B cell (primary cell): ENCODE data around the gene BHLHE23. TPM values are rescaled to one million over a fixed set of nuclear protein-coding genes. Genes with fewer than 3 reads are reported as not detected.

ENCODE experiments used
- ATAC-seq: fragments of 200-7000 bp; cut with Tn5 transposase; one replicate; pipeline ENCODE4 v1.10.0; 2021; ENCODE audit warnings: low read depth, mild to moderate bottlenecking, moderate number of reproducible peaks, moderate library complexity
- CTCF ChIA-PET: fragments of 350-600 bp; sonication (Branson Sonifier 250); formaldehyde crosslinking; loops from one replicate; lab custom pipeline; 2021; ENCODE audit warnings: antibody characterized with exemption, inconsistent platforms; lab: Charles Lee
- POLR2A ChIA-PET: fragments of 350-600 bp; sonication (Branson Sonifier 250); formaldehyde crosslinking; loops from one replicate; lab custom pipeline; 2021; ENCODE audit warnings: antibody characterized with exemption; lab: Charles Lee
- DNase-seq: peaks from one replicate; pipeline ENCODE4 v3.0.0; 2013
- H2AFZ ChIP-seq: 2 replicates; pipeline ENCODE4 v1.6.1; 2012; ENCODE audit warnings: mild to moderate bottlenecking, low read depth, low read length; ENCODE audit not compliant: insufficient read depth, poor library complexity, severe bottlenecking
- H3K27ac ChIP-seq, 2 donors: 1 replicate in 1 of 2; 2 replicates in 1 of 2; pipeline ENCODE4 v1.5.1; 2012 to 2013; ENCODE audit warnings: low read length in 2 of 2, mild to moderate bottlenecking in 2 of 2, moderate library complexity in 1 of 2
- H3K27me3 ChIP-seq, 4 experiments: fragments of 200-600 bp in 1 of 4; sonication (generic) in 1 of 4; replicated peaks in 1 of 4; 1 replicate in 2 of 4; 2 replicates in 2 of 4; pipeline versions ENCODE4 v1.6.1 to v1.7.0; 2013 to 2016; ENCODE audit warnings: low read length in 3 of 4, mild to moderate bottlenecking in 2 of 4, mixed read lengths in 1 of 4, moderate library complexity in 1 of 4; ENCODE audit not compliant: insufficient read depth in 4 of 4, control insufficient read depth in 3 of 4; ENCODE audit errors: control extremely low read depth in 1 of 4
- H3K36me3 ChIP-seq, 2 experiments: replicated peaks in 1 of 2; 1 replicate in 1 of 2; 2 replicates in 1 of 2; pipeline versions ENCODE4 v1.6.1 to v1.7.1; 2013; ENCODE audit warnings: low read length in 1 of 2; ENCODE audit not compliant: insufficient read depth in 2 of 2, control insufficient read depth in 1 of 2; ENCODE audit errors: control extremely low read depth in 1 of 2, extremely low read depth in 1 of 2
- H3K4me1 ChIP-seq, 2 donors: fragments of 200-600 bp in 1 of 2; sonication (generic) in 1 of 2; 1 replicate in 1 of 2; 2 replicates in 1 of 2; pipeline versions ENCODE4 v1.5.1 to v1.6.1; 2013 to 2017; ENCODE audit warnings: low read length in 2 of 2; ENCODE audit not compliant: control insufficient read depth in 2 of 2, insufficient read depth in 2 of 2
- H3K4me2 ChIP-seq: replicated peaks from 2 replicates; pipeline ENCODE3; 2012; ENCODE audit warnings: mild to moderate bottlenecking, low read depth, low read length; ENCODE audit not compliant: poor library complexity, severe bottlenecking
- H3K4me3 ChIP-seq, 5 experiments: fragments of 200-600 bp in 1 of 5; sonication (generic) in 1 of 5; 1 replicate in 3 of 5; 2 replicates in 2 of 5; pipeline versions ENCODE4 v1.5.1 to v1.7.0; 2011 to 2016; ENCODE audit warnings: low read length in 4 of 5, mild to moderate bottlenecking in 4 of 5, low read depth in 2 of 5, control low read depth in 1 of 5, moderate library complexity in 1 of 5; ENCODE audit not compliant: insufficient read depth in 1 of 5; ENCODE audit errors: control extremely low read depth in 1 of 5, extremely low read depth in 1 of 5
- H3K79me2 ChIP-seq: fragments of 200-600 bp; sonication (generic); one replicate; pipeline ENCODE4 v1.6.0; 2016; ENCODE audit warnings: low read length; ENCODE audit not compliant: control insufficient read depth, insufficient read depth
- H3K9ac ChIP-seq: fragments of 200-600 bp; sonication (generic); 2 replicates; pipeline ENCODE4 v1.6.1; 2017; ENCODE audit warnings: mild to moderate bottlenecking, low read length, moderate library complexity
- H3K9me3 ChIP-seq, 3 donors: one replicate each; pipeline versions ENCODE4 v1.6.1 to v1.7.1; 2013; ENCODE audit warnings: low read length in 2 of 3; ENCODE audit not compliant: control insufficient read depth in 2 of 3, insufficient read depth in 1 of 3; ENCODE audit errors: control extremely low read depth in 1 of 3
- H4K20me1 ChIP-seq: 2 replicates; pipeline ENCODE4 v1.6.0; 2012; ENCODE audit warnings: mild to moderate bottlenecking, low read length; ENCODE audit not compliant: insufficient read depth, control insufficient read depth, poor library complexity, severe bottlenecking
- H3K27ac Mint-ChIP-seq: one replicate; pipeline ENCODE4 v1.8.0; 2021; ENCODE audit warnings: mixed read lengths
- H3K27me3 Mint-ChIP-seq: one replicate; pipeline ENCODE4 v1.8.0; 2021; ENCODE audit warnings: mixed read lengths
- H3K4me1 Mint-ChIP-seq: one replicate; pipeline ENCODE4 v1.8.0; 2021; ENCODE audit warnings: mixed read lengths
- H3K4me3 Mint-ChIP-seq: one replicate; pipeline ENCODE4 v1.8.0; 2021; ENCODE audit warnings: mixed read lengths
- H3K9me3 Mint-ChIP-seq: one replicate; pipeline ENCODE4 v1.8.0; 2022; ENCODE audit warnings: mixed read lengths; ENCODE audit not compliant: insufficient read depth
- CTCF ChIP-seq: fragments of 200-600 bp; IDR thresholded peaks from one replicate; pipeline ENCODE4 v1.8.0; 2022; ENCODE audit warnings: antibody characterized with exemption, mild to moderate bottlenecking
- EZH2 ChIP-seq: IDR thresholded peaks from 2 replicates; pipeline ENCODE4 v1.6.1; 2012; ENCODE audit warnings: borderline replicate concordance, low read depth, mild to moderate bottlenecking, moderate library complexity, low read length; ENCODE audit not compliant: insufficient read depth, poor library complexity, severe bottlenecking
- WGBS: methylation state at CpG from one replicate; pipeline ENCODE4 v1.1.5; 2013; ENCODE audit warnings: missing lambda C conversion rate; ENCODE audit not compliant: insufficient coverage; 5-methylcytosine and 5-hydroxymethylcytosine counted together
- intact Hi-C: fragments of 100-400 bp; cut with micrococcal nuclease; formaldehyde crosslinking; loops from one replicate; pipeline ENCODE4 v1.10.0; 2022
- polyA plus RNA-seq: library from polyadenylated mRNA; depleted of rRNA; stranded (reverse); fragments of >200 nt; gene quantifications from 2 replicates; pipeline ENCODE4 v1.2.3, GENCODE V29; 2012
- total RNA-seq, 2 donors: library from RNA; stranded (reverse); fragments of 120-200 nt in 1 of 2; gene quantifications; 1 replicate in 1 of 2; 2 replicates in 1 of 2; pipeline versions ENCODE4 v1.2.3 to v1.2.4, GENCODE V29; 2013 to 2022

Gene BHLHE23
- total and polyA plus RNA-seq, 2 donors (not counting 1 experiment from before 2014, with no cell fraction given), result not detected

DNA sequence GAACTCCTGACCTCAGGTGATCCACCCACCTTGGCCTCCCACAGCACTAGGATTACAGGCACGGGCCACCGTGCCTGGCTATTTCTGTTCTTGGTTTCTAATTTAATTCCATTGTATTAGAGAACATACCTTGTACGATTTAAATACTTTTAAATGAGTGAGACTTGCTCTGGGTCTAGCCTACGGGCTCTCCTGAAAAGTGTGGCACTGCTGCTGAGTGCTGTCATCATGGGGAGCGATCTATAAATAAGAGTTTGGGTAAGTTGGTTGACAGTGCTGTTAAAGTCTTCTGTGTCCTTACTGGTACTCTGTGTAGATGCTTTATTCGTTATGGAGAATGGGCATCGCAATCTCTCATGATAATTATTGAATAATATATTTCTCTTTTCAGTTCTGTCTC is 35.0 kb upstream of the BHLHE23 start:
- H3K4me2 ChIP-seq, result no peak overlapping the region
- Mint-ChIP-seq H3K4me1 (no peaks in the 10 kb centered on the region), H3K27ac (no peak overlapping the region), H3K27me3 (peaks cover 41% of the 10 kb centered on the region), H3K4me3 (no peak overlapping the region), H3K9me3 (no peaks in the 10 kb centered on the region)
- H2AFZ ChIP-seq, result no peak overlapping the region
- ChIA-PET CTCF (no interaction called here), POLR2A (no interaction called here)
- H3K4me1 ChIP-seq, result no peaks in the 10 kb centered on the region
- no peak overlapping the region for H3K9ac ChIP-seq
- peaks cover 0 to 12% (median 4%) of the 10 kb centered on the region in 4 experiments for H3K27me3 ChIP-seq
- no peak for ATAC-seq
- H3K36me3 ChIP-seq, result no peaks in the 10 kb centered on the region
- no peaks in the 10 kb centered on the region for H4K20me1 ChIP-seq
- DNase-seq, result no peak
- intact Hi-C loops, result no loop called here
- H3K9me3 ChIP-seq, result no peaks in the 10 kb centered on the region
- no peak overlapping the region for H3K27ac ChIP-seq
- WGBS, result no CpG with 5 or more reads among the region's 7 CpGs
- no peak for TF ChIP-seq EZH2
- no peak for TF ChIP-seq CTCF
- H3K4me3 ChIP-seq, result no peak overlapping the region
- no peaks in the 10 kb centered on the region for H3K79me2 ChIP-seq

- TF ChIP-seq EZH2, result no peak
- TF ChIP-seq CTCF, result no peak
- H3K27me3 ChIP-seq, result peaks cover 0 to 14% (median 9%) of the 10 kb centered on the region in 4 experiments
- no peak for DNase-seq
- H3K79me2 ChIP-seq, result no peaks in the 10 kb centered on the region
- Mint-ChIP-seq H3K27ac (no peak overlapping the region), H3K4me3 (no peak overlapping the region), H3K4me1 (peaks cover 14% of the 10 kb centered on the region), H3K27me3 (peaks cover 48% of the 10 kb centered on the region), H3K9me3 (no peaks in the 10 kb centered on the region)
- POLR2A ChIA-PET, result no interaction called here
- CTCF ChIA-PET, result no interaction called here
- no peak overlapping the region for H2AFZ ChIP-seq
- H3K4me1 ChIP-seq, result peaks cover 11 to 15% of the 10 kb centered on the region in 2 donors
- intact Hi-C loops, result no loop called here
- H4K20me1 ChIP-seq, result no peaks in the 10 kb centered on the region
- H3K36me3 ChIP-seq, result no peaks in the 10 kb centered on the region
- no peak overlapping the region for H3K9ac ChIP-seq
- WGBS, result 75% methylated on average over 25 of the region's 26 CpGs
- H3K9me3 ChIP-seq, result peaks cover 0 to 15% (median 0%) of the 10 kb centered on the region in 3 donors
- H3K27ac ChIP-seq, result no peak overlapping the region
- no peak overlapping the region for H3K4me2 ChIP-seq
- no peak overlapping the region for H3K4me3 ChIP-seq
- no peak for ATAC-seq
Observed at GRCh38 chr20:63037669-63038268, 31.0 kb upstream of the BHLHE23 start.
